Mucosa of descending colon (tissue), 3 donors: Measurements from ENCODE around the gene THADA. TPM values are rescaled to one million over a fixed set of nuclear protein-coding genes. Genes with fewer than 3 reads are reported as not detected.
A peak's percentile ranks its signal among the peaks of the same experiment; 100 is the strongest.

Source experiments
- ATAC-seq: fragments of 200-7000 bp; cut with Tn5 transposase; one replicate; pipeline ENCODE4 v1.9.1; 2020; ENCODE audit warnings: mild to moderate bottlenecking, moderate library complexity
- DNase-seq, 3 donors: peaks; one replicate each; pipeline ENCODE4 v3.0.0-alpha.2; 2020
- H3K36me3 ChIP-seq: fragments of 200-600 bp; one replicate; pipeline ENCODE4 v1.8.0; 2021; ENCODE audit warnings: low read depth, mild to moderate bottlenecking
- H3K4me1 ChIP-seq: fragments of 200-600 bp; one replicate; pipeline ENCODE4 v1.8.0; 2021; ENCODE audit warnings: low read depth, mild to moderate bottlenecking
- H3K4me3 ChIP-seq: fragments of 200-600 bp; one replicate; pipeline ENCODE4 v1.8.0; 2021; ENCODE audit warnings: mild to moderate bottlenecking
- H3K9me3 ChIP-seq: fragments of 200-600 bp; one replicate; pipeline ENCODE4 v1.8.0; 2021; ENCODE audit warnings: mild to moderate bottlenecking
- intact Hi-C, 2 donors: fragments of 100-400 bp; cut with DNase I in 1 of 2; cut with micrococcal nuclease in 1 of 2; formaldehyde crosslinking; loops; one replicate each; pipeline versions ENCODE4 v1.11.0 to v1.11.1; 2022; cut with DNase I, micrococcal nuclease
- total RNA-seq, 3 donors: library from RNA; stranded (reverse); fragmentation: NEBNext Ultra II Directional in 2 of 3; extraction: Animal tissue kit (Norgen Biotek cat#: 25700) in 2 of 3; gene quantifications; one replicate each; pipeline versions ENCODE4 v1.2.1 to v1.2.4, GENCODE V29; 2021 to 2023
- TF ChIP-seq, protein P1 (sequence below): fragments of 200-600 bp; IDR thresholded peaks from one replicate; pipeline ENCODE4 v1.8.0; 2022; ENCODE audit warnings: antibody characterized with exemption, mild to moderate bottlenecking
- donor health status: DM: no; HTN: no; CAD: no; lungs with moderate emphysema.
- donor health status: DM: no; HTN: no; CAD: no.
- donor health status: DM: no; HTN: yes; CAD: no.

The THADA gene
- total RNA-seq, 3 donors from 2014 or later, result 20.1 to 26.7 (median 25.3) TPM

DNA sequence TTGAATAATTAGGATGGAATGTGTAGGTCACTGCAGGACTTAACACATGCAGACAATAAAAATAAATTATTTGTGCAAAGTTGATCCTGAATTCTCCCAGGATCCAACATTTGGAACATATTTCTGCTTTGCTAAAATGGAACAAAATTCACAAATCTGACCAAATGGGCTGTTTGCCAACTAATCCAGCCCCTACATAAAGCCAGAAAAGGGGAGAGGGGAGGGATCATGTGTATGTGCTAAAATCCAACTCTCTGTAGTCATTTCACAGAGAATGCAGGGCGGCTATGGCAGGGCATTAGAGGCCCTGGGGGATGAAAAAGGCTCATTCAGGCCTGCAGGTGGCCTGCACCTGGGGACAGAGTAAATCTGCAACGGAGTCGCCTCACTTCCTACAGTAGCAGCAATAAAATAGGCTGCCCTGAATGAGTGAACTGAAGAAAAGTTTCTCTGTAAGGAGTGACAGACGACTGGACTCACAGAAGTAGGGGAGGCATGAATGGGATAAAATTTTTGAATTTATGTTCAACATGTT lies 365.4 kb downstream of the THADA start:
- peaks cover 21% of the 10 kb centered on the region for H3K4me1 ChIP-seq
- H3K9me3 ChIP-seq, result no peaks in the 10 kb centered on the region
- ATAC-seq (no peak), DNase-seq (no peak)
- intact Hi-C loops, result loop anchor here (10.0 kb wide), 2 partner anchors 254 to 256 kb away; no protein-coding TSS in a partner anchor
- TF ChIP-seq, protein P1, sequence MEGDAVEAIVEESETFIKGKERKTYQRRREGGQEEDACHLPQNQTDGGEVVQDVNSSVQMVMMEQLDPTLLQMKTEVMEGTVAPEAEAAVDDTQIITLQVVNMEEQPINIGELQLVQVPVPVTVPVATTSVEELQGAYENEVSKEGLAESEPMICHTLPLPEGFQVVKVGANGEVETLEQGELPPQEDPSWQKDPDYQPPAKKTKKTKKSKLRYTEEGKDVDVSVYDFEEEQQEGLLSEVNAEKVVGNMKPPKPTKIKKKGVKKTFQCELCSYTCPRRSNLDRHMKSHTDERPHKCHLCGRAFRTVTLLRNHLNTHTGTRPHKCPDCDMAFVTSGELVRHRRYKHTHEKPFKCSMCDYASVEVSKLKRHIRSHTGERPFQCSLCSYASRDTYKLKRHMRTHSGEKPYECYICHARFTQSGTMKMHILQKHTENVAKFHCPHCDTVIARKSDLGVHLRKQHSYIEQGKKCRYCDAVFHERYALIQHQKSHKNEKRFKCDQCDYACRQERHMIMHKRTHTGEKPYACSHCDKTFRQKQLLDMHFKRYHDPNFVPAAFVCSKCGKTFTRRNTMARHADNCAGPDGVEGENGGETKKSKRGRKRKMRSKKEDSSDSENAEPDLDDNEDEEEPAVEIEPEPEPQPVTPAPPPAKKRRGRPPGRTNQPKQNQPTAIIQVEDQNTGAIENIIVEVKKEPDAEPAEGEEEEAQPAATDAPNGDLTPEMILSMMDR, result no peak
- H3K36me3 ChIP-seq, result peaks cover 4% of the 10 kb centered on the region
- no peak overlapping the region for H3K4me3 ChIP-seq

DNA sequence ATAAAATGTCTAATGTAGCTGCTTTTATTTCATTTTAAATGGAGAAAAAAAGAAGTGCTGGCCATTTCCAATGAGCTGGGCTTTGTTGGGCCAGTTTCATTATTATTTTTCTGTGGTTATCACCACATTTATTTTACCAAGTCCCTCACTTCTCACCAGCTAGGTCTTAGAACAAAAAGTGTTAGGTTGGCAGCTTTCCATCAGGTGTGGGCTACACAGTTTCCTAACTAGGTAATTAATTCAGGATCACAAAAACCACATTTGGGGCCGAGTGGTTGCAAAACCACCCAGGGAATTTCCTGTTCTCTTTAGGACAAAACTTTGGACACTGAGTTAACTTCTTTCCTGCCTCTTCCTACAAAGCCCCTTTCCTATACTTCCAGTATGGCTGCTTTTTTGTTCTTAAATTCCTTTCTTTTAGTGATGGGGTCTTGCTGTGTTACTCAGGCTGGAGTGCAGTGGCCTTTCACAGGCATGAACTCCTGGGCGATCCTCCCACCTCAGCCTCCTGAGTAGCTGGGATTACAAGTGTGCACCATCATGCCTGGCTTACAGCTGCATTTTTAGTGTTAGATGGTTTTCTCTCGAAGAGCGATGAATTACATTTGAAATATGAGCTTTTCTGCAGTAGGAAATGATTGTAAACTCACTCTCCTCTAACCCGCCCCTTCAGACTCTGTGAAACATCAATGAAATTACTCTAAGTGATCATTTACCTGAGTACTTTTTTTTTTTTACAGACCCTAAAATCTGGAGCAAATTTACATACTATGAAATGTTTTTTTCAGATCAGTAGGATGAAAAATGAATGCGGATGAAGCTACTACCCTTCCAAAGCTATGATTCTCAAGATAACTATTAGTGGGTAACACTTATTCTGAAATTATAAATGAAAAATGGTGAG lies 366.8 kb downstream of the THADA start:
- TF ChIP-seq, protein P1, result no peak
- Histone ChIP-seq H3K4me3 (no peak overlapping the region), H3K9me3 (no peaks in the 10 kb centered on the region), H3K36me3 (peaks cover 11% of the 10 kb centered on the region), H3K4me1 (peaks cover 21% of the 10 kb centered on the region)
- ATAC-seq (no peak), DNase-seq (no peak)
- intact Hi-C loops, result loop anchor here (5.0 to 10.0 kb wide), 3 partner anchors 207 to 256 kb away; no protein-coding TSS in a partner anchor

DNA sequence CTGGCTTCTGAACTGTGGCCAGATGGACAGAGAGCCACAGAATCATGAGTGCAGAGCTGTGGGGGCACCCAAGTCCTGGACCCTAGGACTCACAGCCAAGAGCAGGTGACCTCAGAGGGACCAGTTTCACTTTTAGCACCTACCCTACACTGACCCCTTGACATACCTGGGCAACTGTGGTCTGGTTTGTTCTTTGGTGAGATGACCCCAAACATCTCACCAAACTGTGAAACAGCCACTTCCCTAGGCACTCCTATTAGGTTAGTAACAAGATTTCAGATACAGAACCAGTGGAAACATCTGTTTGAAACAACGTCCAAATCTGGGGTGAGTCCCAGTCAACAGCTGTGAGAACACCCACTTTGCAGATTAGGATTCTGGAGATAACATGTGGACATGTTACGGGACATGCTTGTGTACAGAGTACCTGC lies 367.5 kb downstream of the THADA start:
- intact Hi-C loops, result loop anchor here (5.0 to 10.0 kb wide), 3 partner anchors 206 to 256 kb away; no protein-coding TSS in a partner anchor
- TF ChIP-seq, protein P1, result no peak

DNA sequence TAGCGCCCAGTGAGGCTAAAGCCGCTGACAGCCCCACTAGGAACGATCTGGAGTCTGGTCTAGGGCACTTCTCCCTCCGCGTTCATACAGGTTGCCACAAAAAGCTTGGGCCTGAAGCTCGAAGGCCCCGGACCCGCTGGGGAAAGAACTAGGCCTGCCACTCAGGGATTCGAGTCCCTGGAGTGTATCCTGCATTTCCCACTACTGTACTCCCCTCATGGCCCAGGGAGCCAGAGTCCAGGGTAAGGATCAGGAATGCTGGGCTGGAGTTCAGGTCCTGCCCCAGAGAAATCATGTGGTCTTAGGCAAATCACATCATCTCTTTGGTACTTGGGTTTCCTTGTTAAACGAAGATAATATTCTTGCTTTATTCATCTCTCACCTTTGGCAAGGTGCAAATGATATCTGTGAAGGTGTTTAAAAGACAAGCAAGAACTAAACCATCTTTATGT lies 368.0 kb downstream of the THADA start:
- TF ChIP-seq, protein P1, result no peak
- Histone ChIP-seq H3K36me3 (peaks cover 11% of the 10 kb centered on the region), H3K4me1 (peaks cover 21% of the 10 kb centered on the region), H3K9me3 (no peaks in the 10 kb centered on the region), H3K4me3 (peak overlapping the region; percentile 95)
- DNase-seq (no peak), ATAC-seq (peak; percentile 0)
- intact Hi-C loops, result loop anchor here (5.0 to 10.0 kb wide), 3 partner anchors 206 to 257 kb away; no protein-coding TSS in a partner anchor

More for the DNA sequence above, 367.5 kb downstream of the THADA start:
- peaks cover 21% of the 10 kb centered on the region for H3K4me1 ChIP-seq
- ATAC-seq (no peak), DNase-seq (no peak)
- no peak overlapping the region for H3K4me3 ChIP-seq
- peaks cover 11% of the 10 kb centered on the region for H3K36me3 ChIP-seq
- no peaks in the 10 kb centered on the region for H3K9me3 ChIP-seq

DNA sequence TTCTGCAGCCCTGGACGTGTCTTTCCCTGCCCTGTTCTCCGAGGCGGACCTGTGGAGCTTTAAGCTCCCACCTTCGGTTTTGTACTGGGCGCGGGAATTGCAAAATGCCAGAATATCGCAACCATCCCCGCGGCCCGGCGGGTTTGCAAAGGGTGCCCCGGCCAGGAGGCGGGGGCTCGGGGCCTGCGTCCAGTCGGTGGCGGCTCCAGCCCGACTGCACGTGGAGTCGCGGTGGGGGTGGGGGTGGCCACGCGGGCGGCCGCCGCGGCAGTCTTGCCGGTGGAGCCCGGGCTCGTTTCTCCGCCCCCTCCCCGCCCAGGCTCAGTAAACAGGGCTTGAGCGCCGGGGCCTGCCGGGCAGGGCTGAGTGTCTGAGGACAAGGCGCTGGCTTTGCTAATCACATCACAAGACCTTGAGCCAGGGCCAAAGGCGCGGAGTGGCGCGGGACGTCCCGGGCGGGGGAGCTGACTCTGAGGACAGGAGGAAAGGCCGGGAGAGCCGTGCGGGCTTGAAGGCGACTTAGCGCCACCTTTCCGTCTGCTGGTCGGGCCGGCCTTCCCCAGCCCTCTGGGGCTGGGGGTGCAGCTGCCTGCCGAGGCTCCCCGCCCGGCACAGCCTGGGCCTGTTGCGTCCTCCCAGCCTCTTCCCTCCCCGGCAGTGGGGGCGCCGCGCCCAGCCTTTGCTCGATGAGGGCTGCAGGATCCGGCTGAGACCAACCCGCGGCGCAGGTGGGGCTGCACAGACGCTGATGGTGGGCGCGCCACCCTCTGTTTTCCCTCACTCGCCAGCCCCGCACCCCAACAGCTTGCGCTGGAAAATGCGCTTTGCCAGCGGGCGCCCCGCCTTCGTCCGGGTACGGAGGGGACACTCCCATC lies 368.6 kb downstream of the THADA start:
- H3K9me3 ChIP-seq, result no peaks in the 10 kb centered on the region
- ATAC-seq (peak; percentile 66), DNase-seq (peak; percentile 96 to 97 (median 96))
- H3K36me3 ChIP-seq, result peaks cover 11% of the 10 kb centered on the region
- H3K4me1 ChIP-seq, result peaks cover 21% of the 10 kb centered on the region
- TF ChIP-seq, protein P1, result no peak
- peak overlapping the region; percentile 95 for H3K4me3 ChIP-seq
- intact Hi-C loops, result loop anchor here (5.0 to 10.0 kb wide), 3 partner anchors 205 to 258 kb away; no protein-coding TSS in a partner anchor
